Measurements from ENCODE around the gene XRCC1. TPM values are rescaled to one million over a fixed set of nuclear protein-coding genes. Genes with fewer than 3 reads are reported as not detected.
"Not testable (repeated sequence)": the region's sequence is repeated elsewhere in the genome, so short reads cannot be mapped to it uniquely, and the experiment has no call there.

The XRCC1 gene
- total and polyA plus RNA-seq, 9 donors, result 16.8 to 39.9 (median 28.4) TPM

- Histone ChIP-seq H3K27ac (no peak overlapping the region), H3K4me1 (ENCODE audit: insufficient read depth) (peaks cover 1% of the 10 kb centered on the region), H3K27me3 (no peaks in the 10 kb centered on the region), H3K4me3 (no peak overlapping the region), H3K36me3 (no peaks in the 10 kb centered on the region), H3K9me3 (no peaks in the 10 kb centered on the region)
- intact Hi-C loops (cut with DNase I), result no loop called here
- no peak for TF ChIP-seq EP300 (IDR thresholded peaks at IDR 0.05)
- no peak for TF ChIP-seq CTCF (IDR thresholded peaks at IDR 0.05)
- TF ChIP-seq POLR2A (IDR thresholded peaks at IDR 0.05), result no peak
- DNase-seq, result no peak
- WGBS, 3 donors, result 77 to 82% (median 81%) methylated on average over 6 of the region's 6 CpGs
Measured at GRCh38 chr19:43589678-43590077, 14.4 kb upstream of the XRCC1 start.

GRCh38 chr19:43589277-43589676, 13.9 kb upstream of the XRCC1 start:
- no peak for TF ChIP-seq CTCF (IDR thresholded peaks at IDR 0.05)
- TF ChIP-seq EP300 (IDR thresholded peaks at IDR 0.05), result no peak
- no peak for TF ChIP-seq POLR2A (IDR thresholded peaks at IDR 0.05)
- intact Hi-C loops (cut with DNase I), result no loop called here
- Histone ChIP-seq H3K4me3 (no peak overlapping the region), H3K27ac (no peak overlapping the region), H3K36me3 (no peaks in the 10 kb centered on the region), H3K27me3 (no peaks in the 10 kb centered on the region), H3K4me1 (ENCODE audit: insufficient read depth) (no peaks in the 10 kb centered on the region), H3K9me3 (no peaks in the 10 kb centered on the region)
- no peak for DNase-seq
- 64 to 76% (median 69%) methylated on average over 5 of the region's 5 CpGs for WGBS, 3 donors

- H3K27me3 ChIP-seq; H3K36me3 ChIP-seq; H3K4me3 ChIP-seq; intact Hi-C loops (cut with DNase I); DNase-seq; H3K4me1 ChIP-seq (ENCODE audit: insufficient read depth); H3K27ac ChIP-seq; H3K9me3 ChIP-seq: not testable (repeated sequence)
- WGBS, 3 donors, result 80 to 89% (median 81%) methylated on average over 3 of the region's 3 CpGs
Measured at GRCh38 chr19:43587029-43587428, 11.7 kb upstream of the XRCC1 start.

GRCh38 chr19:43586346-43586745, 11.0 kb upstream of the XRCC1 start:
- DNase-seq, result no peak
- H3K27me3 ChIP-seq, result no peaks in the 10 kb centered on the region
- intact Hi-C loops (cut with DNase I), result no loop called here
- H3K9me3 ChIP-seq, result no peaks in the 10 kb centered on the region
- no peak overlapping the region for H3K27ac ChIP-seq
- no peak for TF ChIP-seq POLR2A (IDR thresholded peaks at IDR 0.05)
- TF ChIP-seq EP300 (IDR thresholded peaks at IDR 0.05), result no peak
- no peak for TF ChIP-seq CTCF (IDR thresholded peaks at IDR 0.05)
- H3K4me1 ChIP-seq (ENCODE audit: insufficient read depth), result peaks cover 2% of the 10 kb centered on the region
- no peak overlapping the region for H3K4me3 ChIP-seq
- 61 to 79% (median 65%) methylated on average over 2 of the region's 2 CpGs for WGBS, 3 donors
- H3K36me3 ChIP-seq, result no peaks in the 10 kb centered on the region

- intact Hi-C loops (cut with DNase I), result no loop called here
- WGBS, 3 donors, result 89 to 97% (median 95%) methylated on average over 1 of the region's 1 CpG
- no peak overlapping the region for H3K4me3 ChIP-seq
- no peaks in the 10 kb centered on the region for H3K36me3 ChIP-seq
- no peaks in the 10 kb centered on the region for H3K27me3 ChIP-seq
- no peak overlapping the region for H3K27ac ChIP-seq
- H3K4me1 ChIP-seq (ENCODE audit: insufficient read depth), result peaks cover 7% of the 10 kb centered on the region
- no peaks in the 10 kb centered on the region for H3K9me3 ChIP-seq
- TF ChIP-seq POLR2A (IDR thresholded peaks at IDR 0.05) (no peak), CTCF (IDR thresholded peaks at IDR 0.05) (no peak), EP300 (IDR thresholded peaks at IDR 0.05) (no peak)
- DNase-seq, result no peak
Measured at GRCh38 chr19:43584484-43584883, 9.2 kb upstream of the XRCC1 start.
